ENCODE results near the gene PTH1R.

Gene PTH1R

GRCh38 chr3:46835054-46835453 is 42.5 kb upstream of the PTH1R start:
- TF ChIP-seq CTCF (IDR thresholded peaks at IDR 0.05; ENCODE audit: low read depth, low read length) = no peak
- DNase-seq (ENCODE audit: low read depth, low spot score) = no peak
- in situ Hi-C loops (cut with HindIII; ENCODE audit: low sequenced_read_pairs) = no loop called here
- no peak overlapping the region for H3K4me3 ChIP-seq (ENCODE audit: low read depth, low read length)

GRCh38 chr3:46835491-46835890 is 42.0 kb upstream of the PTH1R start:
- in situ Hi-C loops (cut with HindIII; ENCODE audit: low sequenced_read_pairs) = no loop called here
- no peak for DNase-seq (ENCODE audit: low read depth, low spot score)
- H3K4me3 ChIP-seq (ENCODE audit: low read depth, low read length) = no peak overlapping the region
- TF ChIP-seq CTCF (IDR thresholded peaks at IDR 0.05; ENCODE audit: low read depth, low read length) = no peak

- in situ Hi-C loops (cut with HindIII; ENCODE audit: low sequenced_read_pairs) = no loop called here
- H3K4me3 ChIP-seq (ENCODE audit: low read depth, low read length) = no peak overlapping the region
- DNase-seq (ENCODE audit: low read depth, low spot score) = no peak
- no peak for TF ChIP-seq CTCF (IDR thresholded peaks at IDR 0.05; ENCODE audit: low read depth, low read length)
These were observed 39.2 kb upstream of the PTH1R start for GRCh38 chr3:46838301-46838700.

- no peak for TF ChIP-seq CTCF (IDR thresholded peaks at IDR 0.05; ENCODE audit: low read depth, low read length)
- in situ Hi-C loops (cut with HindIII; ENCODE audit: low sequenced_read_pairs) = no loop called here
- H3K4me3 ChIP-seq (ENCODE audit: low read depth, low read length) = no peak overlapping the region
- no peak for DNase-seq (ENCODE audit: low read depth, low spot score)
These were observed 37.0 kb upstream of the PTH1R start for GRCh38 chr3:46840491-46840890.

GRCh38 chr3:46843508-46843907 is 34.0 kb upstream of the PTH1R start:
- in situ Hi-C loops (cut with HindIII; ENCODE audit: low sequenced_read_pairs) = no loop called here
- no peak for DNase-seq (ENCODE audit: low read depth, low spot score)
- H3K4me3 ChIP-seq (ENCODE audit: low read depth, low read length) = no peak overlapping the region
- TF ChIP-seq CTCF (IDR thresholded peaks at IDR 0.05; ENCODE audit: low read depth, low read length) = no peak

- no peak for DNase-seq (ENCODE audit: low read depth, low spot score)
- in situ Hi-C loops (cut with HindIII; ENCODE audit: low sequenced_read_pairs) = no loop called here
- no peak for TF ChIP-seq CTCF (IDR thresholded peaks at IDR 0.05; ENCODE audit: low read depth, low read length)
- no peak overlapping the region for H3K4me3 ChIP-seq (ENCODE audit: low read depth, low read length)
These were observed 33.1 kb upstream of the PTH1R start for GRCh38 chr3:46844397-46844796.

GRCh38 chr3:46844881-46845312 is 32.6 kb upstream of the PTH1R start:
- no peak for DNase-seq (ENCODE audit: low read depth, low spot score)
- in situ Hi-C loops (cut with HindIII; ENCODE audit: low sequenced_read_pairs) = no loop called here
- TF ChIP-seq CTCF (IDR thresholded peaks at IDR 0.05; ENCODE audit: low read depth, low read length) = no peak
- H3K4me3 ChIP-seq (ENCODE audit: low read depth, low read length) = no peak overlapping the region
